ENCODE results near the gene STX8.

STX8 gene

DNA sequence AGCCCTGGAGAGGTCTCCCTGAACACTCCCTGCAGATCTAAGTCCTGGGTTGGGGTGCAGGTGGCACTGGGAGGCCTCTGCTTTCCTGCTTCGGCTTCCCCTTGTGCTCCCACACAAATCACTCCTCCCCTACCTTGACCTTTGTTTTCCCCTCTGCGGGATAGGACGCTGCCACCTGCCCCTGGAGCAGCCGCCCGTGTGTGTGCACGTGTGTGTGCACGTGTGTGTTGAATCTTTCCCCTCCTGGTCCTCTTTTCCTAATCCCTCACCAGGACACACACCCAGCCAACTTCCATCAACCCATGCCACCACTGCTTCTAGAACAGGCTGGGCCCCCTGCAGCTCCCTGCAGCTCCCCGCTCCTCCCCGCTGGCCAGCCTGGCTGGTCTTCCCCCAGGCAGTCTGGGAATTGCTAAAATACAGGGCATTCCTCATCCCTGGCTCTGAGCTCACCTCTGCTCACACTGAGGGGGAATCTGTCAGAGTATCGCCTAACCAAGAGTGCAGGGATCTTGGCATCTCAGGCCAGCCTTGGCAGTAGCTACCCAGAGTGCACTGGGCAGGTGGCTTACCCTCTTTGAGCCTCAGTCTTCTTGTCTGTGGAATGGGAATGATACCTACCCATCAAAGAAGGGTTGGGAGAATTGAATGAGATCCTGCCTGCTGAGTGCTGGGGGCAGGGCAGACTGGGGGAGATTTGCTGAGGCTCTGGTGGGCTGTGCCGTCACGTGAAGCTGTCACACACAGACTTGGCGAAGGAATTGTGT, 355.8 kb downstream of the STX8 start:
- Histone ChIP-seq H3K27ac (ENCODE audit: low read depth, low read length, severe bottlenecking) (no peak overlapping the region), H3K36me3 (ENCODE audit: control insufficient read depth, insufficient read depth, low read length) (no peaks in the 10 kb centered on the region), H3K4me3 (ENCODE audit: extremely low read depth, insufficient read depth, low read length, poor library complexity, severe bottlenecking) (no peak overlapping the region), H3K9me3 (ENCODE audit: control insufficient read depth, low read length) (peaks cover 8% of the 10 kb centered on the region), H3K4me1 (ENCODE audit: control insufficient read depth, insufficient read depth, low read length, poor library complexity, severe bottlenecking) (peaks cover 8% of the 10 kb centered on the region)
- 92 to 94% methylated on average over 7 to 11 of the region's 13 CpGs for WGBS, 2 experiments (ENCODE audit: insufficient coverage in 2 of 2)

DNA sequence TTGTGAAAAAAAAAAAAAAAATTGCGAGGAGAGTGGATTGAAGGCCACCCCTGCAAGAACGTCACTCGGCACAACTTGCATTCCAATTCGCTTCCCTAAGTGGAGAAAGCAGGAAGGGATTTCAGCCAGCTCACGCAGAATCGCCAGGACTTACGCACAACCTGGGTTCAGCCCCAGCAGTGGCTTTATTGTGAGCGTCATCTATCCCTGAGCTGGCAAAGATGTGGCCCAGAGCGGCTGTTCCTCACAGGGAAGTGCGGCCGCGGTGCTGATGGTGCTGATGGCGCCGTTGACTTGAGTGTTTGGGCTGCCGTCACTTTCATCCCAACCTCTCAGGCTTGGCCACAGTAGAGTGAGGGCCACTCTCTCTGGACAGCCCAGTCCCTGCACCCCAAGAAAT, 356.7 kb downstream of the STX8 start:
- Histone ChIP-seq H3K4me3 (ENCODE audit: extremely low read depth, insufficient read depth, low read length, poor library complexity, severe bottlenecking) (no peak overlapping the region), H3K4me1 (ENCODE audit: control insufficient read depth, insufficient read depth, low read length, poor library complexity, severe bottlenecking) (peaks cover 8% of the 10 kb centered on the region), H3K27ac (ENCODE audit: low read depth, low read length, severe bottlenecking) (no peak overlapping the region), H3K9me3 (ENCODE audit: control insufficient read depth, low read length) (peaks cover 8% of the 10 kb centered on the region), H3K36me3 (ENCODE audit: control insufficient read depth, insufficient read depth, low read length) (no peaks in the 10 kb centered on the region)
- 93 to 94% methylated on average over 13 to 15 of the region's 15 CpGs for WGBS, 2 experiments (ENCODE audit: insufficient coverage in 2 of 2)

DNA sequence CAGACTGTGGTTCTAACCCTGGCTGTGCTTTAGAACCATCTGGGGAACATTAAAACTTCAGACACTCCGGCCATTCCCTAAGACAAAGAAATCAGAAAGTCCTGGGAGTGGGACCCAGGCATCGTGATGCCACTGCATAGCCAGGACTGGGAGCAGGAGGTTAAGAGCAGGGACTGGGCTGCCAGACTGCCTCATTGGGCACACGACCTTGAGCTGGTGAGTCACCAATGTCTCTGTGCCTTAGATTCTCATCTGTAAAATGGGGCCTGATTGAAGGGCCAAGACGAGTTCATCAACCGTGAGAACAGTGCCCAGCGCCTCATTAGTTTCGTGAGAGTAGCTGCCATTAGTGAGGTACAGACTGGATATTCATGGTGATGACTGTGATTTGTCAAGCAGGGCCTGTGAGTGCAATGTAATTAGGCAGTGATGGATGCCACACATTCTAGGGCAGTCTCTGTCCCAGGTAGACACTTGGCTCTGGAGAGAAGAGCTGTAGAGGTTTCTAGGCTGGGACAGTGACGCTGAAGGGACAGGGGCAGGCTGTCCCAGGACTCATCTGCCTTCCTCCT, 357.5 kb downstream of the STX8 start:
- Histone ChIP-seq H3K4me1 (ENCODE audit: control insufficient read depth, insufficient read depth, low read length, poor library complexity, severe bottlenecking) (peaks cover 8% of the 10 kb centered on the region), H3K36me3 (ENCODE audit: control insufficient read depth, insufficient read depth, low read length) (no peaks in the 10 kb centered on the region), H3K4me3 (ENCODE audit: extremely low read depth, insufficient read depth, low read length, poor library complexity, severe bottlenecking) (no peak overlapping the region), H3K9me3 (ENCODE audit: control insufficient read depth, low read length) (peaks cover 8% of the 10 kb centered on the region), H3K27ac (ENCODE audit: low read depth, low read length, severe bottlenecking) (peak overlapping the region; percentile 4)
- WGBS, 2 experiments (ENCODE audit: insufficient coverage in 2 of 2) = 86 to 88% methylated on average over 7 to 8 of the region's 8 CpGs

DNA sequence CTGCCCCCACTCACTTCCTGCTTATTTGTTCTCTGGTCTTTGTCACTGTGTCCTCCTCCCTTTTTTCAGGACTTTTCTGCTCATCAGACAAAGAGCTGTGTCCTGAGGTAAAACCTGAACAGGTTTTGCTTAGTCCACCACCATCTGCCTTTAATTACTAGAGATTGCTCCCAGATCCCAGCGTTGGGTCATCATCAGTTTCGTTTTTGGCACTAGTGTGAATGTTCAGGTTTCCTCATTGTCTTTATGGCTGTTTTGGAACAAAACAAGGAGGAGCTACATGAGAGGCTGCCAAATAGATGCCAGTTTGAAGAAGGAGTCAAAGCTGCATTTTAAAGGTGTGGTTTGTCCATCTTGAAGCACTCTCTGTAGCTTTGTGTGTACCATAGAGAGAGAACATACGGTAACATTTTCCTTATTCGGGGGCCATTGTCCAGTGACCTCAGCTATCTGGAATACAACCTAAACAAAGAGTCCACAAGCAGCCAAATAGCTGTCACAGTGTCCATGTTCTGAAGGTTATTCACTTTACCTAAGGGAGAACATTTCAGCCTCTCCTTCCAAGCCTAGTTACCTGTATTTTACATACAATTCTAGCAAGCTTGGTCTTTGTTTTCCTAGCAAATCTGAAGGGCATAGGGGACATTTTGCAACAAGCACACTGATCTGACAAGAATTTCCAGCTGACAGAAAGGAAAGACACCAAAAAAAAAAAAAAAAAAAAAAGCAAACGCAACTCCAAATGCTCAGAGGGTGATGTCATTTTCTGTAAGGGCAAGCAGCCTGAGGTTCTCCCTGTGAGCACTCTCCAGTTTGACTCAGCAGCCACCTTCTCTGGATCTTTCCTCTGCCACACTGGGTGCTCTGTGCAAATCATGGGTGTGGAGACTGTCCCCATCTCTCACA, 358.2 kb downstream of the STX8 start:
- Histone ChIP-seq H3K27ac (ENCODE audit: low read depth, low read length, severe bottlenecking) (peak overlapping the region; percentile 4), H3K4me1 (ENCODE audit: control insufficient read depth, insufficient read depth, low read length, poor library complexity, severe bottlenecking) (peaks cover 8% of the 10 kb centered on the region), H3K4me3 (ENCODE audit: extremely low read depth, insufficient read depth, low read length, poor library complexity, severe bottlenecking) (no peak overlapping the region), H3K9me3 (ENCODE audit: control insufficient read depth, low read length) (peaks cover 8% of the 10 kb centered on the region), H3K36me3 (ENCODE audit: control insufficient read depth, insufficient read depth, low read length) (no peaks in the 10 kb centered on the region)
- WGBS, 2 experiments (ENCODE audit: insufficient coverage in 2 of 2) = 69 to 95% methylated on average over 2 to 4 of the region's 5 CpGs

DNA sequence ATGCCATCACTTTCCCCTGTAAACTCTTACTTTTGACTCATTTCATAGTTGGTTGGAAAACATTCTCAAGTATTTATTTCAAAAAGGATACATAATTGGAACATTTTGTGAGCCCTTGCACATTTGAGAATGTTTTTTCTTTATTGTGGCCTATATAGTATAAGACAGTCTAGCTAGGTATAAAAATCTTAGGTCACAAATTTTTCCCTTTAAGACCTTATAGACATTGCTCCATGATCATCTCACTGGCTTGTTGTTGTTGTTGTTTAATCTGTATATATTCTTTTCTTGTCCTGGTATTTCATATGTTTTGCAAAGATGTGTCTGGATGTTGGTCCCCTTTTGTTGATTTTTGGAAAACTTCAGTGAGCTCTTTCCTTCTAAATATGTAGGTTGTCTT, 360.2 kb downstream of the STX8 start:
- peaks cover 8% of the 10 kb centered on the region for H3K9me3 ChIP-seq (ENCODE audit: control insufficient read depth, low read length)
- no peaks in the 10 kb centered on the region for H3K36me3 ChIP-seq (ENCODE audit: control insufficient read depth, insufficient read depth, low read length)
- no peak overlapping the region for H3K27ac ChIP-seq (ENCODE audit: low read depth, low read length, severe bottlenecking)
- no peak overlapping the region for H3K4me3 ChIP-seq (ENCODE audit: extremely low read depth, insufficient read depth, low read length, poor library complexity, severe bottlenecking)
- peaks cover 8% of the 10 kb centered on the region for H3K4me1 ChIP-seq (ENCODE audit: control insufficient read depth, insufficient read depth, low read length, poor library complexity, severe bottlenecking)

- Histone ChIP-seq H3K27ac (ENCODE audit: low read depth, low read length, severe bottlenecking) (no peak overlapping the region), H3K9me3 (ENCODE audit: control insufficient read depth, low read length) (peaks cover 8% of the 10 kb centered on the region), H3K36me3 (ENCODE audit: control insufficient read depth, insufficient read depth, low read length) (no peaks in the 10 kb centered on the region), H3K4me3 (ENCODE audit: extremely low read depth, insufficient read depth, low read length, poor library complexity, severe bottlenecking) (no peak overlapping the region), H3K4me1 (ENCODE audit: control insufficient read depth, insufficient read depth, low read length, poor library complexity, severe bottlenecking) (peaks cover 8% of the 10 kb centered on the region)
- WGBS, 2 experiments (ENCODE audit: insufficient coverage in 2 of 2) = 71 to 78% methylated on average over 2 to 3 of the region's 3 CpGs
These were observed 362.3 kb downstream of the STX8 start for GRCh38 chr17:9213303-9213640.

- H3K36me3 ChIP-seq (ENCODE audit: control insufficient read depth, insufficient read depth, low read length) = no peaks in the 10 kb centered on the region
- peaks cover 8% of the 10 kb centered on the region for H3K4me1 ChIP-seq (ENCODE audit: control insufficient read depth, insufficient read depth, low read length, poor library complexity, severe bottlenecking)
- no peak overlapping the region for H3K27ac ChIP-seq (ENCODE audit: low read depth, low read length, severe bottlenecking)
- 89 to 94% methylated on average over 27 to 29 of the region's 30 CpGs for WGBS, 2 experiments (ENCODE audit: insufficient coverage in 2 of 2)
- peaks cover 8% of the 10 kb centered on the region for H3K9me3 ChIP-seq (ENCODE audit: control insufficient read depth, low read length)
- H3K4me3 ChIP-seq (ENCODE audit: extremely low read depth, insufficient read depth, low read length, poor library complexity, severe bottlenecking) = no peak overlapping the region
These were observed 363.0 kb downstream of the STX8 start for GRCh38 chr17:9212376-9213302.

DNA sequence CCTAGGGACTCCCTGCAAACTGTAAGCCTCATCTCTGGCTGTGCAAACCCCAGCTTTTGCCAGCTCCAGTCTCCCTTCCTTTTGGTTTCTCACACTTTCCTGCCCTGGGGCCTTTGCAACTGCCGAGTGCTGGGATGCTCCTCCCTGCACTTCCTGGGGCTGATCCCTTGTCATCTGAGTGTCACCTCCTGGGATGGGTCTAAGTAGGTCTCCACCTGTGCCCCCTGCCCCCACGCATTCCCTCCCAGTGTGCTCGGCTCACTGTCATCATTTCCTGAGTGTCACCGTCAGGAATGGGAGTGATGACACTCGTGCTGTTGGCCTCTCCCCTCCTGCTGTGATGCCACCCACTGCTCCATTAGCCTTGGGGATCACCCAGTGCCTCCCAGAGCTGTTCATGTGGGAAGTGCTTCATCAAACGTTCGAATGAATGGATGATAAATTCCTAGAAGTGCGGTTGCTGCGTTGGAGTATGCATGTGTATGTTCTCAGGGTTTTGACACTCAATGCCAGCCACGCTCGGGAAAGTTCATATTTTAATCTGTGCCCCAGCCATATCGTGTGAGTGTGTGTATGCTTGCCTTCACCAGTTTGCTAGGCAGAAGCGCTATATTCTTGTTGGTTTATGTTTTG, 364.4 kb downstream of the STX8 start:
- Histone ChIP-seq H3K4me1 (ENCODE audit: control insufficient read depth, insufficient read depth, low read length, poor library complexity, severe bottlenecking) (no peaks in the 10 kb centered on the region), H3K27ac (ENCODE audit: low read depth, low read length, severe bottlenecking) (no peak overlapping the region), H3K9me3 (ENCODE audit: control insufficient read depth, low read length) (peaks cover 4% of the 10 kb centered on the region), H3K4me3 (ENCODE audit: extremely low read depth, insufficient read depth, low read length, poor library complexity, severe bottlenecking) (no peak overlapping the region), H3K36me3 (ENCODE audit: control insufficient read depth, insufficient read depth, low read length) (no peaks in the 10 kb centered on the region)
- WGBS, 2 experiments (ENCODE audit: insufficient coverage in 2 of 2) = 69 to 73% methylated on average over 11 to 13 of the region's 13 CpGs

GRCh38 chr17:9209781-9210370, 365.7 kb downstream of the STX8 start:
- Histone ChIP-seq H3K4me3 (ENCODE audit: extremely low read depth, insufficient read depth, low read length, poor library complexity, severe bottlenecking) (no peak overlapping the region), H3K9me3 (ENCODE audit: control insufficient read depth, low read length) (no peaks in the 10 kb centered on the region), H3K4me1 (ENCODE audit: control insufficient read depth, insufficient read depth, low read length, poor library complexity, severe bottlenecking) (no peaks in the 10 kb centered on the region), H3K36me3 (ENCODE audit: control insufficient read depth, insufficient read depth, low read length) (no peaks in the 10 kb centered on the region), H3K27ac (ENCODE audit: low read depth, low read length, severe bottlenecking) (no peak overlapping the region)
- WGBS, 2 experiments (ENCODE audit: insufficient coverage in 2 of 2) = 93 to 95% methylated on average over 7 of the region's 7 CpGs
